Activated CD8-positive, alpha-beta memory T cell treated with anti-CD3 and anti-CD28 coated beads, Interleukin-2, amount 50 U/mL, for 24 hours (primary cell): ENCODE data around the gene ANAPC15.

Source experiments
- DNase-seq: peaks from one replicate; pipeline ENCODE4 v3.0.0-alpha.2; 2020; ENCODE audit errors: extremely low read depth

ANAPC15 gene

GRCh38 chr11:72085621-72086351, 26.7 kb downstream of the ANAPC15 start:
- DNase-seq, result no peak

- DNase-seq, result no peak
Measured at GRCh38 chr11:72084965-72085364, 27.5 kb downstream of the ANAPC15 start.

GRCh38 chr11:72084076-72084475, 28.4 kb downstream of the ANAPC15 start:
- DNase-seq, result no peak

- DNase-seq, result no peak
Measured at GRCh38 chr11:72083414-72083813, 29.1 kb downstream of the ANAPC15 start.

- no peak for DNase-seq
Measured at GRCh38 chr11:72081821-72082453, 30.6 kb downstream of the ANAPC15 start.

GRCh38 chr11:72081184-72081644, 31.3 kb downstream of the ANAPC15 start:
- DNase-seq, result no peak

GRCh38 chr11:72080326-72081183, 31.9 kb downstream of the ANAPC15 start, which contains the start of the genes LRRC51 and NUMA1:
TSS of gene LRRC51 (plus strand) at chr11:72080850. CDS start at chr11:72089084, 8,234 bp downstream.
TSS of gene NUMA1 (minus strand) at chr11:72080542. CDS start at chr11:72035943, 44,599 bp downstream.
- DNase-seq, result peak; percentile 98

- no peak for DNase-seq
Measured at GRCh38 chr11:72079819-72080325, 32.6 kb downstream of the ANAPC15 start.

GRCh38 chr11:72078477-72078876, 34.0 kb downstream of the ANAPC15 start:
- no peak for DNase-seq

GRCh38 chr11:72075756-72076155, 36.7 kb downstream of the ANAPC15 start:
- DNase-seq, result no peak

- no peak for DNase-seq
Measured at GRCh38 chr11:72075109-72075508, 37.4 kb downstream of the ANAPC15 start.

- DNase-seq, result no peak
Measured at GRCh38 chr11:72072348-72072747, 40.1 kb downstream of the ANAPC15 start.

GRCh38 chr11:72070491-72070890, 42.0 kb downstream of the ANAPC15 start:
- no peak for DNase-seq

- DNase-seq, result no peak
Measured at GRCh38 chr11:72069787-72070251, 42.7 kb downstream of the ANAPC15 start.

GRCh38 chr11:72069200-72069599, 43.3 kb downstream of the ANAPC15 start:
- DNase-seq, result no peak

- no peak for DNase-seq
Measured at GRCh38 chr11:72067676-72068075, 44.8 kb downstream of the ANAPC15 start.

- DNase-seq, result no peak
Measured at GRCh38 chr11:72067266-72067665, 45.2 kb downstream of the ANAPC15 start.

GRCh38 chr11:72066855-72067254, 45.6 kb downstream of the ANAPC15 start:
- DNase-seq, result no peak

- no peak for DNase-seq
Measured at GRCh38 chr11:72061739-72062396, 50.6 kb downstream of the ANAPC15 start.
